CD14-positive monocyte (primary cell): ENCODE data around the gene WDR89. TPM values are rescaled to one million over a fixed set of nuclear protein-coding genes. Genes with fewer than 3 reads are reported as not detected.
A peak's percentile ranks its signal among the peaks of the same experiment; 100 is the strongest.

Source experiments
- DNase-seq, 3 donors: peaks; one replicate each; pipeline ENCODE4 v3.0.0-alpha.2; 2011 to 2022
- H2AFZ ChIP-seq: 2 replicates; pipeline ENCODE4 v1.6.0; 2012; ENCODE audit warnings: mild to moderate bottlenecking, low read depth, low read length, inconsistent platforms; ENCODE audit not compliant: insufficient read depth, poor library complexity, severe bottlenecking
- H3K27ac ChIP-seq, 2 donors: 1 replicate in 1 of 2; 2 replicates in 1 of 2; pipeline ENCODE4 v1.5.1; 2012 to 2013; ENCODE audit warnings: low read length in 2 of 2, control low read depth in 1 of 2, inconsistent platforms in 1 of 2, low read depth in 1 of 2, mild to moderate bottlenecking in 1 of 2
- H3K27me3 ChIP-seq, 2 donors: one replicate each; pipeline versions ENCODE4 v1.6.0 to v1.6.1; 2011 to 2013; ENCODE audit warnings: low read length in 2 of 2; ENCODE audit not compliant: control insufficient read depth in 2 of 2, insufficient read depth in 2 of 2
- H3K36me3 ChIP-seq, 2 donors: replicated peaks in 1 of 2; 1 replicate in 1 of 2; 2 replicates in 1 of 2; pipeline versions ENCODE4 v1.5.1 to v1.6.1; 2012 to 2013; ENCODE audit warnings: low read length in 2 of 2, control low read depth in 1 of 2, inconsistent platforms in 1 of 2, mild to moderate bottlenecking in 1 of 2; ENCODE audit not compliant: insufficient read depth in 2 of 2, control insufficient read depth in 1 of 2
- H3K4me1 ChIP-seq, 2 donors: 1 replicate in 1 of 2; 2 replicates in 1 of 2; pipeline versions ENCODE4 v1.5.1 to v1.6.1; 2012 to 2013; ENCODE audit warnings: low read length in 2 of 2, control low read depth in 1 of 2, inconsistent platforms in 1 of 2, mild to moderate bottlenecking in 1 of 2, moderate library complexity in 1 of 2; ENCODE audit not compliant: insufficient read depth in 2 of 2, control insufficient read depth in 1 of 2
- H3K4me2 ChIP-seq: replicated peaks from 2 replicates; pipeline ENCODE3; 2012; ENCODE audit warnings: low read length, moderate library complexity, mild to moderate bottlenecking; ENCODE audit not compliant: poor library complexity, severe bottlenecking; ENCODE audit errors: extremely low read depth
- H3K4me3 ChIP-seq, 3 experiments: fragments of 200-600 bp in 1 of 3; sonication (generic) in 1 of 3; replicated peaks in 1 of 3; 1 replicate in 2 of 3; 2 replicates in 1 of 3; pipeline ENCODE4 v1.5.1; 2011 to 2013; ENCODE audit warnings: low read length in 3 of 3, mild to moderate bottlenecking in 3 of 3, control low read depth in 2 of 3, low read depth in 2 of 3, inconsistent platforms in 1 of 3, moderate library complexity in 1 of 3
- H3K79me2 ChIP-seq: 2 replicates; pipeline ENCODE4 v1.6.0; 2012; ENCODE audit warnings: mild to moderate bottlenecking, control low read depth, inconsistent platforms, low read length, moderate library complexity; ENCODE audit not compliant: insufficient read depth
- H3K9ac ChIP-seq: 2 replicates; pipeline ENCODE4 v1.6.0; 2017; ENCODE audit warnings: low read length, mild to moderate bottlenecking; ENCODE audit not compliant: insufficient read depth, poor library complexity, severe bottlenecking
- H3K9me3 ChIP-seq, 2 donors: replicated peaks in 1 of 2; 1 replicate in 1 of 2; 2 replicates in 1 of 2; pipeline versions ENCODE4 v1.5.1 to v1.6.1; 2012 to 2013; ENCODE audit warnings: low read length in 2 of 2, control low read depth in 1 of 2; ENCODE audit not compliant: control insufficient read depth in 1 of 2, insufficient read depth in 1 of 2
- H4K20me1 ChIP-seq: 2 replicates; pipeline ENCODE4 v1.6.0; 2012; ENCODE audit warnings: mild to moderate bottlenecking, low read length, control low read depth, moderate library complexity; ENCODE audit not compliant: insufficient read depth
- H3K27ac Mint-ChIP-seq, 7 donors: one replicate each; pipeline ENCODE4 v1.8.0; 2020; ENCODE audit warnings: mild to moderate bottlenecking in 7 of 7, mixed read lengths in 7 of 7, moderate library complexity in 6 of 7, inconsistent platforms in 2 of 7
- H3K27me3 Mint-ChIP-seq, 3 donors: one replicate each; pipeline ENCODE4 v1.8.0; 2021 to 2022; ENCODE audit warnings: low read depth in 3 of 3, mild to moderate bottlenecking in 3 of 3, mixed read lengths in 3 of 3, moderate library complexity in 3 of 3, inconsistent platforms in 1 of 3
- H3K36me3 Mint-ChIP-seq, 2 donors: one replicate each; pipeline ENCODE4 v1.8.0; 2020; ENCODE audit warnings: mixed read lengths in 2 of 2, inconsistent platforms in 1 of 2, mild to moderate bottlenecking in 1 of 2
- H3K4me1 Mint-ChIP-seq: one replicate; pipeline ENCODE4 v1.8.0; 2020; ENCODE audit warnings: mild to moderate bottlenecking, mixed read lengths
- H3K4me3 Mint-ChIP-seq, 2 donors: one replicate each; pipeline ENCODE4 v1.8.0; 2020; ENCODE audit warnings: mild to moderate bottlenecking in 2 of 2, mixed read lengths in 2 of 2, moderate library complexity in 1 of 2
- H3K9me3 Mint-ChIP-seq, 7 donors: one replicate each; pipeline ENCODE4 v1.8.0; 2020 to 2022; ENCODE audit warnings: mixed read lengths in 7 of 7, mild to moderate bottlenecking in 6 of 7, moderate library complexity in 6 of 7, inconsistent platforms in 2 of 7
- WGBS: methylation state at CpG from one replicate; pipeline ENCODE4 v1.1.5; 2013; ENCODE audit warnings: missing lambda C conversion rate; ENCODE audit not compliant: insufficient coverage; 5-methylcytosine and 5-hydroxymethylcytosine counted together
- intact Hi-C, 2 donors: fragments of 100-400 bp; cut with micrococcal nuclease; formaldehyde crosslinking; loops; one replicate each; pipeline versions ENCODE4 v1.15.0 to v1.15.1; 2023
- polyA plus RNA-seq, 3 donors: library from polyadenylated mRNA; depleted of rRNA in 1 of 3; unstranded in 2 of 3; stranded (reverse) in 1 of 3; fragments of 300-500 nt in 2 of 3; fragments of >200 nt in 1 of 3; fragmentation: Illumina TruSeq in 2 of 3; gene quantifications; 1 replicate in 2 of 3; 2 replicates in 1 of 3; pipeline ENCODE4 v1.2.3, GENCODE V29; 2012 to 2021
- TF ChIP-seq, protein P1 (sequence below): fragments of 200-600 bp; IDR thresholded peaks from one replicate; pipeline ENCODE4 v1.8.0; 2022; ENCODE audit warnings: antibody characterized with exemption, mild to moderate bottlenecking

WDR89 gene
- polyA plus RNA-seq, 3 donors: 2.1 to 3.6 (median 2.2) TPM

DNA sequence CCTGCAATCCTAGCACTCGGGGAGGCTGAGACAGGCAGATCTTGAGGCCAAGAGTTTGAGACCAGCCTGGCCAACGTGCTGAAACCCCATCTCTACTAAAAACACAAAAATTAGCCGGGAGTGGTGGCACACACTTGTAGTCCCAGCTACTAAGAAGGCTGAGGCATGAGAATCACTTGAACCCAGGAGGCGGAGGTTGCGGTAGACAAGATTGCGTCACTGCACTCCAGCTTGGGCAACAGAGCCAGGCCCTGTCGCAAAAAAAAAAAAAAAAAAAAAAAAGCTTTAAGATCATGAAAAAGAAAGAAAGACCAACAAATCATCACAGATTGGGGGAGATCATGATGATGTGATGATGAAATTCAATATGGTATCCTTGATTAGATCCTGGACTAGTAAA, 30.6 kb downstream of the WDR89 start:
- Histone ChIP-seq H3K4me3 (no peak overlapping the region), H3K4me2 (no peak overlapping the region), H3K4me1 (peaks cover 3 to 4% of the 10 kb centered on the region in 2 donors), H3K27ac (no peak overlapping the region), H2AFZ (no peak overlapping the region), H3K9ac (no peak overlapping the region), H3K79me2 (peaks cover 8% of the 10 kb centered on the region), H3K9me3 (no peaks in the 10 kb centered on the region), H3K36me3 (peaks cover 0 to 9% of the 10 kb centered on the region in 2 donors), H4K20me1 (no peaks in the 10 kb centered on the region), H3K27me3 (no peaks in the 10 kb centered on the region)
- no peaks in the 10 kb centered on the region for H3K27me3 Mint-ChIP-seq
- peaks cover 14% of the 10 kb centered on the region for H3K4me1 Mint-ChIP-seq
- 87% methylated on average over 3 of the region's 7 CpGs for WGBS
- H3K9me3 Mint-ChIP-seq: peaks cover 0 to 7% (median 0%) of the 10 kb centered on the region in 7 donors
- peak; percentile 13 to 16 (median 15) for DNase-seq
- TF ChIP-seq, protein P1, sequence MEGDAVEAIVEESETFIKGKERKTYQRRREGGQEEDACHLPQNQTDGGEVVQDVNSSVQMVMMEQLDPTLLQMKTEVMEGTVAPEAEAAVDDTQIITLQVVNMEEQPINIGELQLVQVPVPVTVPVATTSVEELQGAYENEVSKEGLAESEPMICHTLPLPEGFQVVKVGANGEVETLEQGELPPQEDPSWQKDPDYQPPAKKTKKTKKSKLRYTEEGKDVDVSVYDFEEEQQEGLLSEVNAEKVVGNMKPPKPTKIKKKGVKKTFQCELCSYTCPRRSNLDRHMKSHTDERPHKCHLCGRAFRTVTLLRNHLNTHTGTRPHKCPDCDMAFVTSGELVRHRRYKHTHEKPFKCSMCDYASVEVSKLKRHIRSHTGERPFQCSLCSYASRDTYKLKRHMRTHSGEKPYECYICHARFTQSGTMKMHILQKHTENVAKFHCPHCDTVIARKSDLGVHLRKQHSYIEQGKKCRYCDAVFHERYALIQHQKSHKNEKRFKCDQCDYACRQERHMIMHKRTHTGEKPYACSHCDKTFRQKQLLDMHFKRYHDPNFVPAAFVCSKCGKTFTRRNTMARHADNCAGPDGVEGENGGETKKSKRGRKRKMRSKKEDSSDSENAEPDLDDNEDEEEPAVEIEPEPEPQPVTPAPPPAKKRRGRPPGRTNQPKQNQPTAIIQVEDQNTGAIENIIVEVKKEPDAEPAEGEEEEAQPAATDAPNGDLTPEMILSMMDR: no peak
- H3K4me3 Mint-ChIP-seq: no peak overlapping the region
- intact Hi-C loops: no loop called here
- H3K27ac Mint-ChIP-seq: peak overlapping the region in 2 of 7 donors; percentile 1 to 18
- H3K36me3 Mint-ChIP-seq: peaks cover 8 to 11% of the 10 kb centered on the region in 2 donors

DNA sequence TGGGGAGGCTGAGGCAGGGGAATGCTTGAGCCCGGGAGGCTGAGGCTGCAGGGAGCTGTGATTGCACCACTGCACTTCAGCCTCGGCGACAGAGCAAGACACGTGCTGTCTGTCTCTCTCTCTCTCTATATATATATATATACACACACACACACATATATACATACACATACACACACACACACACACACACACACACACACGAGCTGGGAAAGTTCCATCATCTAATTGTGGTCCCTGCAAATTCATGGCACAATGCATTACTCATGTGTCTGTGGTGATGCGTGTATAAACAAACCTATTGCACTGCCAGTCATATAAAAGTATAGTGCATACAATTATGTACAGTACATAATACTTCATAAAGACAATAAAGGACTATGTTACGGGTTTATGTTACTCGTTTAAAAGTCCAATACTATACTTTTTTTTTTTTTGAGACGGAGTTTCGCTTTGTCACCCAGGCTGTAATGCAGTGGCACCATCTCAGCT, 36.6 kb downstream of the WDR89 start:
- Mint-ChIP-seq H3K27me3 (no peaks in the 10 kb centered on the region), H3K4me1 (no peaks in the 10 kb centered on the region), H3K9me3 (peaks cover 0 to under 1% (median 0%) of the 10 kb centered on the region in 7 donors), H3K27ac (no peak overlapping the region), H3K4me3 (no peak overlapping the region), H3K36me3 (peaks cover 11 to 19% of the 10 kb centered on the region in 2 donors)
- Histone ChIP-seq H3K36me3 (peaks cover 5 to 7% of the 10 kb centered on the region in 2 donors), H3K4me3 (no peak overlapping the region), H3K27ac (no peak overlapping the region), H3K9me3 (no peaks in the 10 kb centered on the region), H3K4me1 (no peaks in the 10 kb centered on the region), H3K9ac (no peak overlapping the region), H3K4me2 (no peak overlapping the region), H3K79me2 (peaks cover 10% of the 10 kb centered on the region), H4K20me1 (no peaks in the 10 kb centered on the region), H3K27me3 (no peaks in the 10 kb centered on the region), H2AFZ (no peak overlapping the region)
- 80% methylated on average over 1 of the region's 10 CpGs for WGBS
- intact Hi-C loops: no loop called here
- TF ChIP-seq, protein P1: no peak
- no peak for DNase-seq
